ENCODE results near the gene MROH2A.

DNA sequence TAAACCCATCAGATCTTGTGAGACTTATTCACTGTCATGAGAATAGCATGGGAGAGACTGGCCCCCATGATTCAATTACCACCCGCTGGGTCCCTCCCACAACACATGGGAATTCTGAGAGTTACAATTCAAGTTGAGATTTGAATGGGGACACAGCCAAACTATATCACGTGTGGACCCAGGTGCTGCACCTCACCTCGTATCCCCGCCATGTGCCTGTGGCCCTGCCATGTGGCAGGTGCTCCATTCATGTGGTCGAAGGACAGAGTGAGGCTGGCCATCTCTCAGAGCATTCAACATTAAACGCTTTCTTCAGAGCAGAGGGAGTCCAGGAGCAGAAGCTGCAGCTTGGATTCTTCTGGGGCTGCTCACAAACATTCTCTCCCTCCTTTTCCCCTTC is 32.3 kb downstream of the MROH2A start:
- TF ChIP-seq EZH2 (IDR thresholded peaks at IDR 0.05; ENCODE audit: insufficient read depth, poor library complexity, severe bottlenecking) (no peak), EZH2phosphoT487 (IDR thresholded peaks at IDR 0.05; ENCODE audit: insufficient read depth, low read depth) (no peak)
